CD8-positive, alpha-beta memory T cell (primary cell): ENCODE data around the gene MTMR10. TPM values are rescaled to one million over a fixed set of nuclear protein-coding genes. Genes with fewer than 3 reads are reported as not detected.

Source experiments
- CTCF ChIA-PET: fragments of 350-600 bp; sonication (Branson Sonifier 250); formaldehyde crosslinking; loops from one replicate; lab custom pipeline; 2021; ENCODE audit warnings: antibody characterized with exemption; lab: Charles Lee
- POLR2A ChIA-PET: fragments of 350-600 bp; sonication (Branson Sonifier 250); formaldehyde crosslinking; loops from one replicate; lab custom pipeline; 2021; ENCODE audit warnings: antibody characterized with exemption; lab: Charles Lee
- DNase-seq, 5 donors: peaks; one replicate each; pipeline versions ENCODE4 v3.0.0 to v3.0.0-alpha.2; 2020 to 2022; ENCODE audit warnings: mixed read lengths in 1 of 5
- H3K27ac ChIP-seq: one replicate; pipeline ENCODE4 v1.7.0; 2013; ENCODE audit warnings: low read depth, mild to moderate bottlenecking, low read length, moderate library complexity
- H3K27me3 ChIP-seq: 2 replicates; pipeline ENCODE4 v1.7.0; 2013; ENCODE audit warnings: low read length, mild to moderate bottlenecking; ENCODE audit not compliant: insufficient read depth, poor library complexity, severe bottlenecking
- H3K36me3 ChIP-seq: 2 replicates; pipeline ENCODE4 v1.7.0; 2013; ENCODE audit warnings: mild to moderate bottlenecking, low read length, moderate library complexity; ENCODE audit not compliant: insufficient read depth
- H3K4me1 ChIP-seq: 2 replicates; pipeline ENCODE4 v1.7.0; 2013; ENCODE audit warnings: mild to moderate bottlenecking, low read length, moderate library complexity; ENCODE audit not compliant: insufficient read depth
- H3K4me3 ChIP-seq: 2 replicates; pipeline ENCODE4 v1.7.0; 2013; ENCODE audit warnings: mild to moderate bottlenecking, low read length
- H3K9me3 ChIP-seq: 2 replicates; pipeline ENCODE4 v1.7.0; 2013; ENCODE audit warnings: mild to moderate bottlenecking, low read length
- H3K27ac Mint-ChIP-seq, 8 donors: one replicate each; pipeline ENCODE4 v1.8.0; 2020 to 2021; ENCODE audit warnings: mixed read lengths in 8 of 8, mild to moderate bottlenecking in 6 of 8, inconsistent platforms in 3 of 8, moderate library complexity in 3 of 8
- H3K27me3 Mint-ChIP-seq, 2 donors: one replicate each; pipeline ENCODE4 v1.8.0; 2020 to 2021; ENCODE audit warnings: mixed read lengths in 2 of 2, mild to moderate bottlenecking in 1 of 2, moderate library complexity in 1 of 2
- H3K36me3 Mint-ChIP-seq, 3 donors: one replicate each; pipeline ENCODE4 v1.8.0; 2020 to 2021; ENCODE audit warnings: mixed read lengths in 3 of 3, inconsistent platforms in 1 of 3, mild to moderate bottlenecking in 1 of 3
- H3K4me1 Mint-ChIP-seq, 3 donors: one replicate each; pipeline ENCODE4 v1.8.0; 2020 to 2021; ENCODE audit warnings: mixed read lengths in 3 of 3, inconsistent platforms in 1 of 3, mild to moderate bottlenecking in 1 of 3
- H3K4me3 Mint-ChIP-seq, 7 donors: one replicate each; pipeline ENCODE4 v1.8.0; 2020 to 2021; ENCODE audit warnings: mixed read lengths in 7 of 7, mild to moderate bottlenecking in 6 of 7, moderate library complexity in 4 of 7, inconsistent platforms in 2 of 7
- H3K9me3 Mint-ChIP-seq, 5 donors: one replicate each; pipeline ENCODE4 v1.8.0; 2020 to 2022; ENCODE audit warnings: mixed read lengths in 5 of 5, mild to moderate bottlenecking in 3 of 5, moderate library complexity in 2 of 5, inconsistent platforms in 1 of 5
- polyA plus RNA-seq: library from polyadenylated mRNA; unstranded; fragments of 300-500 nt; fragmentation: Illumina TruSeq; gene quantifications from one replicate; pipeline ENCODE4 v1.2.3, GENCODE V29; 2021
- total RNA-seq, 2 experiments: library from RNA; stranded (reverse); gene quantifications; one replicate each; pipeline ENCODE4 v1.2.3, GENCODE V29; 2021

Gene MTMR10
- total and polyA plus RNA-seq, 3 experiments from 2014 or later, result 9.6 to 18.0 (median 17.3) TPM

DNA sequence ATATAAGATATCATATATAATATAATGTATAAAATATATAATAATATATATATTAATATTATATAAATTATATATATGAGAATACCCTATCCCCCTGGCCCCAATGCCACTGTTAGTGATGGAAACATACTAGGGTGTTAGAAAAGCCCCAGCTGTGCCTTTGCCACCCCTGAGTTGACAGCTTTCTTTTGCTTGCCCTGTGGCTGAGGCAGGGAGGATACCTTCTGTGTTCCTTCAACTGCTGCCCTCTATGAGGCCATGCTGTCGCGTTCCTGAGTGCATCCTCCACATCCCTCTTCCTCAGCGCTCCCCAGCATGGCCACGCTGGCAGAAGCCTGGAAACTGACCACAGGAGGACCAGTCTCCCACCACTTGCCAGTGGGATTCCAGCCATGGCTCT, 61.4 kb downstream of the MTMR10 start:
- no peak for DNase-seq
- Histone ChIP-seq H3K36me3 (peaks cover 10% of the 10 kb centered on the region), H3K27me3 (no peaks in the 10 kb centered on the region), H3K9me3 (no peaks in the 10 kb centered on the region), H3K4me1 (no peaks in the 10 kb centered on the region), H3K4me3 (no peak overlapping the region), H3K27ac (no peak overlapping the region)
- ChIA-PET CTCF (no interaction called here), POLR2A (no interaction called here)
- H3K27me3 Mint-ChIP-seq, result no peaks in the 10 kb centered on the region
- H3K36me3 Mint-ChIP-seq, result peaks cover 20 to 80% (median 26%) of the 10 kb centered on the region in 3 donors
- H3K9me3 Mint-ChIP-seq, result no peaks in the 10 kb centered on the region
- no peak overlapping the region for H3K4me3 Mint-ChIP-seq
- H3K4me1 Mint-ChIP-seq, result peaks cover 3 to 7% (median 7%) of the 10 kb centered on the region in 3 donors
- peak overlapping the region in 1 of 8 donors; percentile 26 for H3K27ac Mint-ChIP-seq

DNA sequence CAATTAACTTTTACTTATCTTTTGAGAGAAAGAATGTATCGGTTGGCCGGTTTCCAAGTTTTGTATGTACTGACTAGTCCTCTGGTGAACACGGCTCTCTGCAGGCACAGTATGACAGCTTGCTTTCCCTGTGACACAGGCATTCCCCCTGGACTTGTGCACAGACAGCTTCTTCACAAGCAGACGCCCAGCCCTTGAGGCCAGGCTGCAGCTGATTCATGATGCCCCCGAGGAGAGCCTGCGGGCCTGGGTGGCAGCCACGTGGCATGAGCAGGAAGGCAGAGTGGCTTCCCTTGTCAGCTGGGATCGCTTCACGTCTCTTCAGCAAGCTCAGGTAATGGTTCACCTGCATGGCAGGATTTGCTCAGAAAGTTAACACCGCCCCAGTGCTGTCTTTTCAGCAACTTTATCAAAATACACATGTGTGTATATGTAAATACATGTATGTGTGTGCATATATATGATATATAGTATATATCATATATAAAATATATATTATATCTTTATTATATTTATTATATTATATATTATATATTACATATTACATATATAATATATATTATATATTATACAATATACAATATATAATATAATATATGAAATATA, 62.3 kb downstream of the MTMR10 start:
- Mint-ChIP-seq H3K4me1 (peaks cover 3 to 7% (median 7%) of the 10 kb centered on the region in 3 donors), H3K36me3 (peaks cover 18 to 80% (median 28%) of the 10 kb centered on the region in 3 donors), H3K4me3 (no peak overlapping the region), H3K27me3 (no peaks in the 10 kb centered on the region), H3K27ac (no peak overlapping the region), H3K9me3 (no peaks in the 10 kb centered on the region)
- ChIA-PET POLR2A (no interaction called here), CTCF (interaction anchor here (0.6 kb wide), 1 partner anchor 200 kb away, joined by 3 read pairs; no protein-coding TSS in a partner anchor)
- H3K27ac ChIP-seq, result no peak overlapping the region
- H3K4me3 ChIP-seq, result no peak overlapping the region
- no peaks in the 10 kb centered on the region for H3K9me3 ChIP-seq
- H3K27me3 ChIP-seq, result no peaks in the 10 kb centered on the region
- H3K36me3 ChIP-seq, result peaks cover 14% of the 10 kb centered on the region
- no peaks in the 10 kb centered on the region for H3K4me1 ChIP-seq
- DNase-seq, result no peak

DNA sequence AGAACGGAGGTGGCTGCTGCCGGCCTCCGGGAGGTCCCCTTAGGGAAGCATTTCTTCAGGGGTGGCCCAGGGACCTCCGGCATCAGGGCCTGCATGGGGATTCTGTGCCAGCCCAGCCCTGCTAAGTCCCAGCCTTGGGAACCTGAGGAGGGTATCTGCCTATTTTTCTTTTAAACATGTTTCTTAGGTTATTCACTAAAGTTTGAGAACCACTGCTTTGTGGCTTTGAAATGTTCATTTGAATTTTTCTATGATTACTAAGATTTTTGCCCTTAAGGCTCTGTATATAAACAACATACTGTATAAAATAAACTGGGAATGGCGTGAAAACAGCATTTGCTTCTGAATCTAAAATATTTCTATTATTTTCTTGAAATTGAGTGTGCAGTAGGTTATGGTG, 63.4 kb downstream of the MTMR10 start:
- no peak overlapping the region for H3K27ac Mint-ChIP-seq
- no peak overlapping the region for H3K4me3 Mint-ChIP-seq

DNA sequence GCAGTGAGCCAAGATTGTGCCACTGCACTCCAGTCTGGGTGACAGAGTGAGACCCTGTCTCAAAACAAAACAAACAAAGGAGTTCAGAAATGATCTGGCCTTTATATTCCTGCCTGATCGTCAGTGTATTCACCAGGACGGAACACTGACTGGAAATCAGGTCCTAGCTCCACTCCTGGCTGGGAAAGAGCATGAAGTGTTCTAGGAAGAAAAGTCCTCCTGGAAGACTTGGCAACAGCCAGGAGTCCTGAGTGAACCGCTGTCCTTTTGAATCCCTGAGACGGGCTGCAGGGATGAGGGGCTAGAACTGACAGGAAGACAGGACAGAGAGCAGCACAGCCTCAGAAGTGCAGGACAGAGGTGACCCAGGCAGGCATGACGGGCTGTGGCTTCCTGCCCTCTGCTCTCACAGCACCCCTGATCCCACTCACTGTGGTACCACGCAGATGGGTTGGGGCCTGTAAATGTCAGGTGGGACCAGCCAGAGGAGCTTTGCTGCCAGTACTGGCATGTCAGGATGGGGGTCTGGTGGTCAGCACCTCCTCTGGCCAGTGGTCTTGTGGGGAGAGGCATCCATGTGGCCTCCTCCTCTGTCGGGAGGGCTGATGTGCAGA, 64.2 kb downstream of the MTMR10 start:
- H3K36me3 ChIP-seq, result peaks cover 28% of the 10 kb centered on the region
- no peak for DNase-seq
- Mint-ChIP-seq H3K9me3 (no peaks in the 10 kb centered on the region), H3K27me3 (no peaks in the 10 kb centered on the region), H3K4me3 (no peak overlapping the region), H3K36me3 (peaks cover 17 to 89% (median 25%) of the 10 kb centered on the region in 3 donors), H3K4me1 (no peaks in the 10 kb centered on the region), H3K27ac (no peak overlapping the region)
- ChIA-PET CTCF (interaction anchor here (0.7 kb wide), 1 partner anchor 10 kb away, joined by 3 read pairs; no protein-coding TSS in a partner anchor), POLR2A (no interaction called here)
- H3K9me3 ChIP-seq, result no peaks in the 10 kb centered on the region
- H3K27ac ChIP-seq, result no peak overlapping the region
- H3K27me3 ChIP-seq, result no peaks in the 10 kb centered on the region
- no peak overlapping the region for H3K4me3 ChIP-seq
- H3K4me1 ChIP-seq, result no peaks in the 10 kb centered on the region

More for the DNA sequence above, 63.4 kb downstream of the MTMR10 start:
- Histone ChIP-seq H3K4me3 (no peak overlapping the region), H3K27ac (no peak overlapping the region), H3K4me1 (no peaks in the 10 kb centered on the region), H3K27me3 (no peaks in the 10 kb centered on the region), H3K9me3 (no peaks in the 10 kb centered on the region), H3K36me3 (peaks cover 20% of the 10 kb centered on the region)
- peaks cover 0 to 4% (median 2%) of the 10 kb centered on the region in 3 donors for H3K4me1 Mint-ChIP-seq
- H3K36me3 Mint-ChIP-seq, result peaks cover 17 to 84% (median 26%) of the 10 kb centered on the region in 3 donors
- H3K9me3 Mint-ChIP-seq, result no peaks in the 10 kb centered on the region
- no peaks in the 10 kb centered on the region for H3K27me3 Mint-ChIP-seq
- DNase-seq, result no peak
- ChIA-PET POLR2A (no interaction called here), CTCF (interaction anchor here (0.7 kb wide), 1 partner anchor 9 kb away, joined by 3 read pairs; no protein-coding TSS in a partner anchor)

DNA sequence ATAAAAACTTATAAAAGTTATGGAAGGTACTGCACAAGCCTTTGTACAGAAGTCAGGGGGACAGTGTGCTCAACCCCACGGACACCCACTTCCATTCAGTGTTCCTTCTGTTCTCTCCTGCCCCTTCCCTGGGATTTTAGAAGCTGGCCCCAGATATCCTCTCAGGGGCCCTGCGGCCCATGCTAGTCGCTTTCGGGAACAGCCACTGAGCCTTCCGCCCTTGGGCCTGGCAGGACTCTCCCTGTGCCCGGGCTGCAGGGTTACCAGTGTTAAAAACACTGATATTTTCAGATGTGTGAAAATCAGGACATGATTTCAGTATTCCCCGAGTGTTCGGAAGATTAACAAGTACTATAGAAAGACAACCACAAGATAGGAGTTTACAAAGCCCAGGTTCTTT, 65.3 kb downstream of the MTMR10 start:
- Mint-ChIP-seq H3K27me3 (no peaks in the 10 kb centered on the region), H3K4me3 (no peak overlapping the region), H3K27ac (no peak overlapping the region), H3K36me3 (peaks cover 11 to 93% (median 25%) of the 10 kb centered on the region in 3 donors), H3K9me3 (no peaks in the 10 kb centered on the region), H3K4me1 (no peaks in the 10 kb centered on the region)
- Histone ChIP-seq H3K27me3 (no peaks in the 10 kb centered on the region), H3K36me3 (peaks cover 36% of the 10 kb centered on the region), H3K4me3 (no peak overlapping the region), H3K4me1 (no peaks in the 10 kb centered on the region), H3K27ac (no peak overlapping the region), H3K9me3 (no peaks in the 10 kb centered on the region)
- POLR2A ChIA-PET, result no interaction called here
- CTCF ChIA-PET, result no interaction called here
- no peak for DNase-seq

DNA sequence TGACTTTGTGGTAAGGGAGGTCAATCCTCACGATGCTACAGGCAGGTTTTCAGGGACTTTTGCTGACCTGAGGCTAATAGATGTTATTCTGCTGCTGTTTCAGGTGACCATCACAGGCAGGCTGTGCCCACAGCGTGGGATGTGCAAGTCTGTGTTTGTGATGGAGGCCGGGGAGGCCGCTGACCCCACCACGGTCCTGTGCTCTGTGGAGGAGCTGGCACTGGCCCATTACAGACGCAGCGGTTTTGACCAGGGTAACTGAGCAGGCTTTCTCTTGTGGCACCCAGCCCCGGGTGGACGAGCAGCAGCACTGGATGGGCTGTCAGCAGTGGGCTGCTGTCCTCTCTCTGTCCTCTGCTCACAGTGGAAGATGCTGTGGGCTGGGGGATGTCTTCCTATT, 65.7 kb downstream of the MTMR10 start:
- Histone ChIP-seq H3K36me3 (peaks cover 40% of the 10 kb centered on the region), H3K27me3 (no peaks in the 10 kb centered on the region), H3K4me1 (no peaks in the 10 kb centered on the region), H3K9me3 (no peaks in the 10 kb centered on the region), H3K4me3 (no peak overlapping the region), H3K27ac (no peak overlapping the region)
- no peaks in the 10 kb centered on the region for H3K27me3 Mint-ChIP-seq
- no peaks in the 10 kb centered on the region for H3K4me1 Mint-ChIP-seq
- ChIA-PET CTCF (interaction anchor here (1.4 kb wide), 1 partner anchor 20 kb away, joined by 3 read pairs; no protein-coding TSS in a partner anchor), POLR2A (no interaction called here)
- DNase-seq, result no peak
- peaks cover 7 to 93% (median 23%) of the 10 kb centered on the region in 3 donors for H3K36me3 Mint-ChIP-seq
- no peak overlapping the region for H3K27ac Mint-ChIP-seq
- H3K9me3 Mint-ChIP-seq, result no peaks in the 10 kb centered on the region
- H3K4me3 Mint-ChIP-seq, result no peak overlapping the region

DNA sequence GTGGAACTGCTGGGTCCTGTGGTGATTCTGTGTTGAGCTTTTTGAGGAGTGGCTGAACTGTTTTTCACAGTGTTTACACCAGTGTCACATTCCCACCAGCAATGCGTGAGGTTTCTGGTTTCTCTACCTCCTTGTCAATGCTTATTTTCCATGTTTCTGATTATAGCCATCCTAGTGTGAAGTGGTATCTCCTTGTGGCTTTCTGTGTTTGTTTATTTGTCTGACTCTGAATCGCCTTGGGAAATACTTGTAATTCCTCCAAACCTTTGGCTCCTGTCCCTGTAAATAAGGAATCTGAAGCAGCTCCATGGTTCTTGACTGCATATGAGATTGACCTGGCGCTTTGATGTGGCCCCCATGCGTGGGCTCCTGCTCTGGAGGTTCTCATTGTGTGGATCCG, 67.1 kb downstream of the MTMR10 start:
- no peak overlapping the region for H3K4me3 ChIP-seq
- H3K4me1 ChIP-seq, result no peaks in the 10 kb centered on the region
- Mint-ChIP-seq H3K36me3 (peaks cover 7 to 92% (median 21%) of the 10 kb centered on the region in 3 donors), H3K4me1 (no peaks in the 10 kb centered on the region), H3K27ac (no peak overlapping the region), H3K27me3 (no peaks in the 10 kb centered on the region), H3K4me3 (no peak overlapping the region), H3K9me3 (no peaks in the 10 kb centered on the region)
- CTCF ChIA-PET, result interaction anchor here (1.4 kb wide), 1 partner anchor 22 kb away, joined by 3 read pairs; no protein-coding TSS in a partner anchor
- peaks cover 41% of the 10 kb centered on the region for H3K36me3 ChIP-seq
- no peak overlapping the region for H3K27ac ChIP-seq
- H3K27me3 ChIP-seq, result no peaks in the 10 kb centered on the region
- no peak for DNase-seq
- POLR2A ChIA-PET, result no interaction called here
- no peaks in the 10 kb centered on the region for H3K9me3 ChIP-seq

DNA sequence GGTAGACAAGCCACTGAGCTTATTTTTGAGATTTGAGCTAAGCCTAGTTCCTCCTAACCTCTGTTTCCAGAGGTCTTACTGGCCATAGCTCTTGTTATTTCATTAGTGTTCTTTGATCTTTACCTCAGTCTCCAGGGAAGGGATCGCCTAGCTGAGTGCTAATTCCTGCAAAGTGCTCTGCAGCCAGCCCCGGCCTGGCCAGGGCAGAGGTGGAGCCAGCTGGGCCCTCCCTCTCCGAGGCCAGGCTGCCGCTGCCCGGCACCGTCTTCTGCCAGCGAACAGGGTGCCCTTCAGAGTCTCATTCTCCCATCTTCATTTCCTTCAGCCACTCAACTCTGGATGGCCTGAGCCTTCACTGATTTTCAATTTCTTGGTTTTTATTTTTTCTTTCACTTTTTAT, 68.0 kb downstream of the MTMR10 start:
- Histone ChIP-seq H3K27ac (no peak overlapping the region), H3K4me3 (no peak overlapping the region), H3K27me3 (no peaks in the 10 kb centered on the region), H3K4me1 (no peaks in the 10 kb centered on the region), H3K9me3 (no peaks in the 10 kb centered on the region), H3K36me3 (peaks cover 41% of the 10 kb centered on the region)
- H3K4me3 Mint-ChIP-seq, result no peak overlapping the region
- ChIA-PET CTCF (no interaction called here), POLR2A (no interaction called here)
- H3K4me1 Mint-ChIP-seq, result peaks cover 0 to 3% (median 0%) of the 10 kb centered on the region in 3 donors
- H3K36me3 Mint-ChIP-seq, result peaks cover 7 to 91% (median 16%) of the 10 kb centered on the region in 3 donors
- no peaks in the 10 kb centered on the region for H3K9me3 Mint-ChIP-seq
- no peak for DNase-seq
- peak overlapping the region in 2 of 8 donors; percentile 11 to 24 for H3K27ac Mint-ChIP-seq
- no peaks in the 10 kb centered on the region for H3K27me3 Mint-ChIP-seq
